Caco-2 (cell line): ENCODE measurements around the gene ZNF443. TPM values are rescaled to one million over a fixed set of nuclear protein-coding genes. Genes with fewer than 3 reads are reported as not detected.
A peak's percentile ranks its signal among the peaks of the same experiment; 100 is the strongest.
"Not testable (repeated sequence)": the region's sequence is repeated elsewhere in the genome, so short reads cannot be mapped to it uniquely, and the experiment has no call there.

Source experiments
- BruUV-seq: library from RNA; stranded (reverse); fragments of 400-500 nt; replicated peaks from 2 replicates; lab custom pipeline; 2021; lab: Mats Ljungman, UMichigan
- CTCF ChIA-PET: fragments of 300-600 bp; sonication (Branson Sonifier 250); formaldehyde crosslinking; loops from one replicate; lab custom pipeline; 2022; ENCODE audit warnings: antibody characterized with exemption; lab: Charles Lee
- POLR2A ChIA-PET: fragments of 300-600 bp; sonication (Branson Sonifier 250); formaldehyde crosslinking; loops from one replicate; lab custom pipeline; 2022; ENCODE audit warnings: antibody characterized with exemption; lab: Charles Lee
- DNase-seq, 2 experiments: peaks; one replicate each; pipeline versions ENCODE4 v3.0.0 to v3.0.0-alpha.2; 2020 to 2022
- H3K27me3 ChIP-seq: replicated peaks from 2 replicates; pipeline ENCODE4 v1.6.0; 2011; ENCODE audit warnings: low read length; ENCODE audit not compliant: control insufficient read depth, insufficient read depth
- H3K36me3 ChIP-seq: 2 replicates; pipeline ENCODE4 v1.5.1; 2011; ENCODE audit warnings: low read length; ENCODE audit not compliant: control insufficient read depth, insufficient read depth
- H3K4me1 ChIP-seq: fragments of 250-450 bp; sonication (Bioruptor Pico); 2 replicates; pipeline ENCODE4 v1.5.1; 2020; ENCODE audit warnings: mild to moderate bottlenecking
- H3K4me3 ChIP-seq: 2 replicates; pipeline ENCODE4 v1.5.1; 2011; ENCODE audit warnings: low read depth, mild to moderate bottlenecking, control low read depth, low read length
- H3K9me3 ChIP-seq: fragments of 250-450 bp; sonication (Bioruptor Pico); 2 replicates; pipeline ENCODE4 v1.5.1; 2020; ENCODE audit warnings: mild to moderate bottlenecking, moderate library complexity
- H3K27ac Mint-ChIP-seq: one replicate; pipeline ENCODE4 v1.8.0; 2022; ENCODE audit warnings: mixed read lengths; ENCODE audit not compliant: unreplicated experiment
- H3K27me3 Mint-ChIP-seq: one replicate; pipeline ENCODE4 v1.8.0; 2022; ENCODE audit warnings: mixed read lengths; ENCODE audit not compliant: insufficient read depth, unreplicated experiment
- H3K36me3 Mint-ChIP-seq: one replicate; pipeline ENCODE4 v1.8.0; 2022; ENCODE audit warnings: mild to moderate bottlenecking, mixed read lengths; ENCODE audit not compliant: insufficient read depth, unreplicated experiment
- H3K4me1 Mint-ChIP-seq: one replicate; pipeline ENCODE4 v1.8.0; 2022; ENCODE audit warnings: low read depth, mixed read lengths; ENCODE audit not compliant: unreplicated experiment
- H3K4me3 Mint-ChIP-seq: one replicate; pipeline ENCODE4 v1.8.0; 2022; ENCODE audit warnings: mild to moderate bottlenecking, moderate library complexity, mixed read lengths; ENCODE audit not compliant: unreplicated experiment
- H3K9me3 Mint-ChIP-seq: one replicate; pipeline ENCODE4 v1.8.0; 2022; ENCODE audit warnings: mixed read lengths; ENCODE audit not compliant: unreplicated experiment
- CTCF ChIP-seq, 2 experiments: fragments of 200-600 bp in 1 of 2; IDR thresholded peaks; 1 replicate in 1 of 2; 2 replicates in 1 of 2; pipeline versions ENCODE4 v1.5.1 to v1.8.0; 2011 to 2022; ENCODE audit warnings: antibody characterized with exemption in 1 of 2, control low read depth in 1 of 2, inconsistent platforms in 1 of 2, low read depth in 1 of 2, low read length in 1 of 2, mild to moderate bottlenecking in 1 of 2, moderate library complexity in 1 of 2; ENCODE audit not compliant: insufficient read depth in 1 of 2, severe bottlenecking in 1 of 2, unreplicated experiment in 1 of 2
- intact Hi-C: fragments of 100-400 bp; cut with micrococcal nuclease; formaldehyde crosslinking; loops from one replicate; pipeline ENCODE4 v1.10.0; 2022; ENCODE audit not compliant: unreplicated experiment
- total RNA-seq: library from RNA; stranded (reverse); gene quantifications from 2 replicates; pipeline ENCODE4 v1.2.3, GENCODE V29; 2022

Gene ZNF443
- total RNA-seq, 1 experiment from 2014 or later: 5.1 TPM

GRCh38 chr19:12411893-12412292 lies 28.9 kb downstream of the ZNF443 start:
- no peaks in the 10 kb centered on the region for H3K4me1 ChIP-seq
- intact Hi-C loops: no loop called here
- Mint-ChIP-seq H3K9me3 (peaks cover 26% of the 10 kb centered on the region), H3K27me3 (no peaks in the 10 kb centered on the region), H3K36me3 (peaks cover 5% of the 10 kb centered on the region), H3K4me3 (no peak overlapping the region), H3K4me1 (no peaks in the 10 kb centered on the region), H3K27ac (no peak overlapping the region)
- no peak for DNase-seq
- no peak overlapping the region for H3K4me3 ChIP-seq
- BruUV-seq: no TSS peak
- no peaks in the 10 kb centered on the region for H3K27me3 ChIP-seq
- ChIA-PET CTCF (no interaction called here), POLR2A (no interaction called here)
- no peak for TF ChIP-seq CTCF (IDR thresholded peaks at IDR 0.05; ENCODE audit: insufficient read depth in 1 of 2, low read depth in 1 of 2, low read length in 1 of 2, severe bottlenecking in 1 of 2, unreplicated experiment in 1 of 2)
- H3K9me3 ChIP-seq: no peaks in the 10 kb centered on the region
- no peaks in the 10 kb centered on the region for H3K36me3 ChIP-seq

GRCh38 chr19:12400633-12401502 lies 40.0 kb downstream of the ZNF443 start, which contains the start of gene ZNF799:
ZNF799 (minus strand) TSS chr19:12401271; CDS start chr19:12401070, 201 bp downstream.
- CTCF ChIA-PET: interaction anchor here (1.1 kb wide), 1 partner anchor 94 kb away, joined by 4 read pairs; no protein-coding TSS in a partner anchor
- no peak for TF ChIP-seq CTCF (IDR thresholded peaks at IDR 0.05; ENCODE audit: insufficient read depth in 1 of 2, low read depth in 1 of 2, low read length in 1 of 2, severe bottlenecking in 1 of 2, unreplicated experiment in 1 of 2)
- intact Hi-C loops: loop anchor here (1.0 to 2.0 kb wide), 2 partner anchors 40 to 83 kb away; partner anchors contain the start of genes ZNF443 and ZNF709

GRCh38 chr19:12399901-12400632 lies 40.8 kb downstream of the ZNF443 start:
- Mint-ChIP-seq H3K27ac (peak overlapping the region; percentile 94), H3K4me3 (peak overlapping the region; percentile 94), H3K9me3 (peaks cover 32% of the 10 kb centered on the region), H3K36me3 (peaks cover 45% of the 10 kb centered on the region)
- DNase-seq: peak; percentile 72 to 81
- CTCF ChIA-PET, H3K4me1 Mint-ChIP-seq, H3K9me3 ChIP-seq, H3K27me3 Mint-ChIP-seq, H3K36me3 ChIP-seq, H3K4me1 ChIP-seq, H3K27me3 ChIP-seq: not testable (repeated sequence)
- BruUV-seq: TSS peak; percentile 28
- intact Hi-C loops: loop anchor here (2.0 kb wide), 1 partner anchor 41 kb away; the partner anchor contains the start of gene ZNF443
- peak overlapping the region; percentile 53 for H3K4me3 ChIP-seq
- POLR2A ChIA-PET: interaction anchor here (0.6 kb wide), 1 partner anchor 35 kb away, joined by 3 read pairs; the partner anchor contains the start of gene ZNF442

More at GRCh38 chr19:12400633-12401502, 40.0 kb downstream of the ZNF443 start, which contains the start of gene ZNF799:
- H3K4me1 ChIP-seq: no peaks in the 10 kb centered on the region
- BruUV-seq: no TSS peak
- peaks cover 37% of the 10 kb centered on the region for H3K36me3 Mint-ChIP-seq
- no peaks in the 10 kb centered on the region for H3K4me1 Mint-ChIP-seq
- no peaks in the 10 kb centered on the region for H3K27me3 ChIP-seq
- H3K4me3 ChIP-seq: peak within 1 kb of the TSS; percentile 53
- peak within 1 kb of the TSS; percentile 94 for H3K27ac Mint-ChIP-seq
- no peaks in the 10 kb centered on the region for H3K36me3 ChIP-seq
- peak within 1 kb of the TSS; percentile 94 for H3K4me3 Mint-ChIP-seq
- H3K9me3 ChIP-seq: no peaks in the 10 kb centered on the region
- POLR2A ChIA-PET: interaction anchor here (0.6 to 0.9 kb wide), 2 partner anchors 35 to 586 kb away, joined by 3 to 11 read pairs; partner anchors contain the start of gene ZNF442
- H3K9me3 Mint-ChIP-seq: peaks cover 23% of the 10 kb centered on the region
- H3K27me3 Mint-ChIP-seq: no peaks in the 10 kb centered on the region
- DNase-seq: peak; percentile 96 to 98

GRCh38 chr19:12391148-12391547 lies 49.7 kb downstream of the ZNF443 start:
- not testable (repeated sequence) for H3K27ac Mint-ChIP-seq, H3K4me3 Mint-ChIP-seq, H3K4me3 ChIP-seq

GRCh38 chr19:12386365-12386764 lies 54.5 kb downstream of the ZNF443 start:
- H3K4me3 Mint-ChIP-seq, DNase-seq, H3K4me1 ChIP-seq, H3K27me3 ChIP-seq, H3K27ac Mint-ChIP-seq, BruUV-seq, intact Hi-C loops, CTCF ChIA-PET, H3K27me3 Mint-ChIP-seq, H3K9me3 Mint-ChIP-seq, H3K9me3 ChIP-seq, H3K36me3 ChIP-seq, POLR2A ChIA-PET, H3K4me1 Mint-ChIP-seq, H3K4me3 ChIP-seq: not testable (repeated sequence)
- H3K36me3 Mint-ChIP-seq: peaks cover 34% of the 10 kb centered on the region

More at GRCh38 chr19:12391148-12391547, 49.7 kb downstream of the ZNF443 start:
- H3K4me1 ChIP-seq, H3K27me3 Mint-ChIP-seq, BruUV-seq, H3K36me3 ChIP-seq, H3K9me3 ChIP-seq, intact Hi-C loops, CTCF ChIA-PET, H3K4me1 Mint-ChIP-seq, DNase-seq, POLR2A ChIA-PET, H3K27me3 ChIP-seq: not testable (repeated sequence)
- Mint-ChIP-seq H3K9me3 (peaks cover 21% of the 10 kb centered on the region), H3K36me3 (peaks cover 66% of the 10 kb centered on the region)
